GM18507 (cell line): ENCODE measurements around the gene CD72.

Experiments
- DNase-seq: peaks from one replicate; pipeline ENCODE4 v3.0.0; 2011; ENCODE audit warnings: low read depth; ENCODE audit not compliant: insufficient read length; ENCODE audit errors: extremely low spot score
- FAIRE-seq: peaks from 2 replicates; lab custom pipeline; 2011; peaks lifted over from hg19 to GRCh38; lab: Jason Lieb, UNC

The CD72 gene

DNA sequence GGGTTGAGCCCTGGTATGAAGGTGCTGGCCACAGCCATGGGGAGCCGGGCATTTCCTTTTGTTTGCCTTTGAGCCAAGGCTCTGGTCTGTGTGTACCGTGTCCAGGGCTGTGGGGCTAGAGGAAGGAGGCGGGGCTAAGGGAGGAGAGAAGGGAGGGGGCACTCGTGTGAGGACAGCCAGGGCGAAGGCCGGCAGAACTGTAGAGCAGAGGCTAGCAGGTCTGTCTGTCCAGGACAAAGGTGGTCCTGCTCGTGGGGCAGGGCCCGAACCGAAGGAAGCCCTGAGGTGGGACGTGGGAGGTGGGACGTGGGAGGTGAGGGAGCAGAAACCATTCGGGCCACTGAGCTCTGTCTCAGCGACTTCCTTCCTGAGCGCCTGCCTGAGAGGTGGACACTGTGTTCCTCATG is 54.4 kb downstream of the CD72 start:
- no peak for FAIRE-seq
- no peak for DNase-seq

DNA sequence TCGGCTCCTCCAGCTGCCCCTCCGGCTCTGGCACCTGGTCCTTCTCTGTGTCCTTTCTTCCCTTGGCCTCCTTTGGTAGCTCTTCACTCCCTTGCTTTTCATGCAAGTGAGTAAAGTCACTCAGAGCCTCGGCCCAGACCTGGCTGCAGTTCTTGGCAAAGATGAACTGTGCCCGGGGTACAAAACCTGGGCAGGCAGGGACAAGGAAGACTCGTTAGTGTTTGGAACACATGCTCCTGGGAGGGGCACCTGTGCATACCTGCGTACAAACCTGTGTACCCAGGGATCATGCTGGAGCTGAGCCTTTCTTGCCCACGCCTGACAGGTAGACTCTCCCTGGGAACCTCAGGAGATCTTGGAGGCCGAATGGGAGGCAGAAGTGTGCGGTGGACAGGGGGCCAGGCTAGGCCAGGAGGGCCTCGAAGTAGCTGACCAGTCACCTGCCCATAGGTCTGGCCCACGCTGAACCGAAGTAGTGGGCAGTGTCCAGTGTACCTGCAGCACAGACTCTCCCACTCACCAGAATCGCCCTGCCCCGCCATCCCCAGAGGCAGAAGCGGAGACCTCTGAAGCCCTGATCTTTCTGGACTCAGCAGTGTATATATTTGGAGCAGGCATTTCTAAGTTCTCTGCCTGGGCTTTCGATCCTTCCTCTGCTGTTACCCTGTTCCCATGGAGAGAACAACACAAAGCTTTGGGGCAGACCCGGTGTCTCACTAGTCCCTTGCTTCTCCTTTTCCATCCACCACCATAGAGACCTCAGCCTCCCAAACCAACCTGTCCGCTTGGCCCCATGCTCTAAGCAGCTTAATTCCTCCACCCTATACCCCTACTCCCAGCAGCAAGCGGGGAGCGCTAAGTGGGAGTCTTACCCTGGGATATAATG is 55.1 kb downstream of the CD72 start:
- no peak for DNase-seq
- no peak for FAIRE-seq

DNA sequence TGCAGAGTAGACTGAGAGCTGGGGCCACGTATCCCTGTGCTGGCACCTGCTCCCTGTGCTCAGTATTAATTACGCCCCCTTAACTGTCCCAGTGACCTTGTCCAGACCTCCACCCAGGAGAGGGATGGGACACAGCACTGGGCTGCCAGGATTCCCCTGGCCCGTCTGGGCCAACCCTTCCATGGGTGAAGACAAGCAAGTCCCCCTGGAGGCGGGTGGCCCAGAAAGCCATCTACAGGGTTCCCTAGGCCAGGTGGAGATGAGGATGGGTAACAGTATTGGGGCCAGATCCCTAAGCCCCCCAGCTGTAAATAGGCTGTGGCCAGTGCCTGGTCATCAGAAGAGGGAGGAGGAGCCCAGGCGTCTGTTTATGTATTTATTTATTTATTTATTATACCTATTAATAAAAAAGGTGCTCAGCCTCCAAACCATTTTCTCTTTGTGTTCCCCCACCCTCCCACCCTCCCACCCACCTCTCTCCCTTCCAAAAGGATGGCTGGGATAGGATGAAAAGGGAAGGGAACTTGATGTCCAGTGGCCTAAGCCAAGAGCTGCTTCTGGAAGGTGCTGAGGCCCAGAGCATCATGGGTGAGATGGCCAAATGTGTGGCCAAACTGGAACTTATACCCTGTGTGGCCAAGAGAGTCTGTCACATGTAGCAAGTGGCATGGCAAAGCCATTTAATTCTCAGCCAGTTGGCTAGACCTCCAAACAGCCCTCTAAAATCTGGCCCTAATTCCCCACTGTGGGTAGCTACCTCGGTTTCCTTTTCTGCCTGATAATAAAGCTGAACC is 56.5 kb downstream of the CD72 start:
- FAIRE-seq (no peak), DNase-seq (no peak)

- FAIRE-seq (no peak), DNase-seq (no peak)
Observed at GRCh38 chr9:35560625-35561337, 57.4 kb downstream of the CD72 start.
